BE2C (cell line): ENCODE measurements around the gene TXNRD1.
A peak's percentile ranks its signal among the peaks of the same experiment; 100 is the strongest.
"Not testable (repeated sequence)": the region's sequence is repeated elsewhere in the genome, so short reads cannot be mapped to it uniquely, and the experiment has no call there.

Source experiments
- DNase-seq: peaks from one replicate; pipeline ENCODE4 v3.0.0-alpha.2; 2020
- H3K27me3 ChIP-seq: fragments of 250-450 bp; sonication (Bioruptor Pico); 2 replicates; pipeline ENCODE4 v1.5.1; 2020; ENCODE audit warnings: mild to moderate bottlenecking
- H3K36me3 ChIP-seq: fragments of 250-450 bp; sonication (Bioruptor Pico); 2 replicates; pipeline ENCODE4 v1.5.1; 2020; ENCODE audit warnings: mild to moderate bottlenecking
- H3K4me1 ChIP-seq: fragments of 250-450 bp; sonication (Bioruptor Pico); 2 replicates; pipeline ENCODE4 v1.5.1; 2020
- H3K4me3 ChIP-seq: 2 replicates; pipeline ENCODE4 v1.5.1; 2011; ENCODE audit warnings: low read depth, low read length
- H3K9me3 ChIP-seq: fragments of 250-450 bp; sonication (Bioruptor Pico); 2 replicates; pipeline ENCODE4 v1.5.1; 2020
- TF ChIP-seq, protein P1 (sequence below): IDR thresholded peaks from 2 replicates; pipeline ENCODE4 v1.5.1; 2012; ENCODE audit warnings: mild to moderate bottlenecking, low read depth, low read length

The TXNRD1 gene

DNA sequence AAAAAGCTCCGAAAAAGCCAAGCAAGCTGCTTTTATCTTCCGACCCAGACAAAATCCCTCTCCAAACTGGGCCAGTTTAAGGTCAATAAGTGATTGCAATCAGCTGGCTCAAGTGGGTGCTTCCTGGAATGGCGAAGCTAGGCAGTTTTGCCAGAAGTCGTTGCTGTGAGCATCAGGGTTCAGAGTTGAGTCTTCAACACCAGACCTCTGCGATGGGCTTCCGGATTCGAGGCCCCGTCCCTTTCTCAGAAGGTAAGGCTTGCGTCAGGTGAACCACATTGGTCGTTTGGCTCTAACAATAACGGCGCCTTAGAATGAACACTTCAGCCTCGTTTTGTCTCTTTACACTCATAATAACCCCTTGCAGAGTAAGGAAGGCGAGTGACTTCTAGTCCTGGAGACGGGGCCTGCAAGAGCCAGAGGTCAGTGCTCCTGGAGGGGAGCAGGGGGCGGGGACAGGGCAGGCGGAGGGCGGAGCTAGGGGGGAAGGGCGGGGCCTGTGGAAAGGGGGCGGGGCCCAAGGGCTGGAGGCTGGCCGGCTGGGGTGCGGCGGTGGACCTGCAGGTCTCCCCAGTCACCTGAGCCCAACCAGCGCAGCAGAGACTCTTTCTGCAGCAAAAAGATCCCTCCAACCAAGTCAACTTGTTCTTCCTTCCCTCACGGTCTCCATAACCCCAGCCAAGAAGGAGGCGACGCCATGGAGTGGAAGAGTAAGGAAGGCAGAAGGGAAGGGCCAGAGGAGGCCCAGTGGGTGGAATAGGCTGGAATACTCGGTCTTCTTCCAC lies 43.6 kb upstream of the TXNRD1 start:
- Histone ChIP-seq H3K4me3 (no peak overlapping the region), H3K36me3 (no peaks in the 10 kb centered on the region), H3K4me1 (0 out of 2 replicates have a peak, but pooled peaks cover 3% of the 10 kb centered on the region), H3K9me3 (no peaks in the 10 kb centered on the region), H3K27me3 (no peaks in the 10 kb centered on the region)
- TF ChIP-seq, protein P1, sequence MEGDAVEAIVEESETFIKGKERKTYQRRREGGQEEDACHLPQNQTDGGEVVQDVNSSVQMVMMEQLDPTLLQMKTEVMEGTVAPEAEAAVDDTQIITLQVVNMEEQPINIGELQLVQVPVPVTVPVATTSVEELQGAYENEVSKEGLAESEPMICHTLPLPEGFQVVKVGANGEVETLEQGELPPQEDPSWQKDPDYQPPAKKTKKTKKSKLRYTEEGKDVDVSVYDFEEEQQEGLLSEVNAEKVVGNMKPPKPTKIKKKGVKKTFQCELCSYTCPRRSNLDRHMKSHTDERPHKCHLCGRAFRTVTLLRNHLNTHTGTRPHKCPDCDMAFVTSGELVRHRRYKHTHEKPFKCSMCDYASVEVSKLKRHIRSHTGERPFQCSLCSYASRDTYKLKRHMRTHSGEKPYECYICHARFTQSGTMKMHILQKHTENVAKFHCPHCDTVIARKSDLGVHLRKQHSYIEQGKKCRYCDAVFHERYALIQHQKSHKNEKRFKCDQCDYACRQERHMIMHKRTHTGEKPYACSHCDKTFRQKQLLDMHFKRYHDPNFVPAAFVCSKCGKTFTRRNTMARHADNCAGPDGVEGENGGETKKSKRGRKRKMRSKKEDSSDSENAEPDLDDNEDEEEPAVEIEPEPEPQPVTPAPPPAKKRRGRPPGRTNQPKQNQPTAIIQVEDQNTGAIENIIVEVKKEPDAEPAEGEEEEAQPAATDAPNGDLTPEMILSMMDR, result no peak
- DNase-seq, result peak; percentile 14

DNA sequence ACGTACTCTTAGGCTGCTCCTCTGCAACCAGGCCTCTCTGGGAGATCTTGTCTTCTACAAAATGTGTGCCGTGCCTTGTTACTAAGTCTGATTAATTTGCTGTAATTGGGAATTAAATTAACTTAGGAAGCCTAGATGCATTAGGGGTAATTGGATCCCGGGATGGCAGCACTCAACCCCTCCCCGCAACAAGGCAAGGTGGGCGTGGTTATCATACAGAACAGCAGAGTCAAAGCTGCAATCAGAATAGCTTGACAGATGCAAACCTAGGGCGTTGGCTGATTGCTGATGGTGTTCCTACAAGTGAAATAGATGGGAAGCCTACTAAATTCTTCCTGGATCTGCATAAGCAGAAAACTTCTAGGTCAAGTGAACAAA lies 43.0 kb upstream of the TXNRD1 start:
- H3K4me3 ChIP-seq, result no peak overlapping the region
- DNase-seq, result peak; percentile 29
- H3K36me3 ChIP-seq, result no peaks in the 10 kb centered on the region
- H3K4me1 ChIP-seq, result peaks cover 5% of the 10 kb centered on the region; the same call in 1 of the 2 replicates
- TF ChIP-seq, protein P1, result no peak
- no peaks in the 10 kb centered on the region for H3K27me3 ChIP-seq
- H3K9me3 ChIP-seq, result no peaks in the 10 kb centered on the region

DNA sequence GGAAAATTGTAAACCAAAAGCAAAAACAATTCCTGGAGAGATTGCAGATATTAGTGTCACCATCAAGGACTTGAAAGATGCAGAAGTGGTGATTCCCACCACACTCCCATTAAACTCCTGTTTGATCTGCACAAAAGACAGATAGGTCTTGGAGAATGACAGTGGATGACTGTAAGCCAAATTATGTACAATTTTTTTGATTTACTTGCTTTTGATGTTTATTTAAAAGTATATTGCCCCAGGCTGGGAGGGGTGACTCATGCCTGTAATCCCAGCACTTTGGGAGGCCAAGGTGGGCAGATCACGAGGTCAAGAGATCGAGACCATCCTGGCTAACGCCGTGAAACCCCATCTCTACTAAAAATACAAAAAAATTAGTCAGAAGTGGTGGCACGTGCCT lies 41.8 kb upstream of the TXNRD1 start:
- not testable (repeated sequence) for H3K4me1 ChIP-seq, H3K4me3 ChIP-seq, H3K27me3 ChIP-seq, H3K9me3 ChIP-seq, H3K36me3 ChIP-seq, DNase-seq

DNA sequence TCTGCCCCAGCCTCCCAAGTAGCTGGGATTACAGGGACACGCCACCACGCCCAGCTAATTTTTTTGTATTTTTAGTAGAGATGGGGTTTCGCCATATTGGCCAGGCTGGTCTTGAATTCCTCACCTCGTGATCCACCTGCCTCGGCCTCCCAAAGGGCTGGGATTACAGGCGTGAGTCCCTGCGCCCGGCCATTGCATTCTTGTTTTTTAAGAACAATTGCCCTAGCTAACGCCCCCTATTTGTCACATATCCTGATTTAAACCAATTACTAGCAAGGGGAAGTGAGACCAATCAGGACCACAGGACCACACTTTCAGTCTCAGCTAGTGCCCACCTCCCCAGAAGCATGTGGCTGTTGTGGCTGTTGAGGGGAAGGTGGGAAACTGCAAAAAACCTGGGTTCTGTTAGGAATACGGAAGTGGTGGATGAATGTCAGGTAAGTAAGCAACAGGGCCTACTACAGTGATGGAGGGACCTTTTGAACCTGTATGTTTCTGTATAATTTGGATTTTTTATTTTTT lies 39.8 kb upstream of the TXNRD1 start:
- TF ChIP-seq, protein P1, result no peak
- H3K4me1 ChIP-seq, result peaks cover 8% of the 10 kb centered on the region; the same call in 1 of the 2 replicates

DNA sequence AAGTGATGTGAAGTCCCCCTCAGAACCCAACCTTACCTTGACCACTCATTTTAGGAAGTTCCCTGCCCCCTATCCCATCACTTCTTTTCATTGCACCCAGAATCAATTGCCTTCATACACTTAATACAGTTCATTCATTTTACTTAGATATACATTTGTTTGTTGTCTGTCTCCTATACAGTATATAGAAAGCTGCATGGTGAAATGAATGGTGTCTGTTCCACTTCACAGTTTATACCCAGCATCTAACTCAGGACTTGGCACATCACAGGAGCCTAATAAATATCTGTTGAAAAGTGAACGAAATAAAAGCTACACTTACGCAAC lies 38.3 kb upstream of the TXNRD1 start:
- Histone ChIP-seq H3K9me3 (no peaks in the 10 kb centered on the region), H3K36me3 (no peaks in the 10 kb centered on the region), H3K4me1 (peaks cover 8% of the 10 kb centered on the region; the same call in 1 of the 2 replicates), H3K27me3 (no peaks in the 10 kb centered on the region), H3K4me3 (no peak overlapping the region)
- no peak for DNase-seq
- TF ChIP-seq, protein P1, result no peak

More for the DNA sequence above, 39.8 kb upstream of the TXNRD1 start:
- Histone ChIP-seq H3K27me3 (no peaks in the 10 kb centered on the region), H3K36me3 (no peaks in the 10 kb centered on the region), H3K4me3 (no peak overlapping the region), H3K9me3 (no peaks in the 10 kb centered on the region)
- DNase-seq, result no peak

DNA sequence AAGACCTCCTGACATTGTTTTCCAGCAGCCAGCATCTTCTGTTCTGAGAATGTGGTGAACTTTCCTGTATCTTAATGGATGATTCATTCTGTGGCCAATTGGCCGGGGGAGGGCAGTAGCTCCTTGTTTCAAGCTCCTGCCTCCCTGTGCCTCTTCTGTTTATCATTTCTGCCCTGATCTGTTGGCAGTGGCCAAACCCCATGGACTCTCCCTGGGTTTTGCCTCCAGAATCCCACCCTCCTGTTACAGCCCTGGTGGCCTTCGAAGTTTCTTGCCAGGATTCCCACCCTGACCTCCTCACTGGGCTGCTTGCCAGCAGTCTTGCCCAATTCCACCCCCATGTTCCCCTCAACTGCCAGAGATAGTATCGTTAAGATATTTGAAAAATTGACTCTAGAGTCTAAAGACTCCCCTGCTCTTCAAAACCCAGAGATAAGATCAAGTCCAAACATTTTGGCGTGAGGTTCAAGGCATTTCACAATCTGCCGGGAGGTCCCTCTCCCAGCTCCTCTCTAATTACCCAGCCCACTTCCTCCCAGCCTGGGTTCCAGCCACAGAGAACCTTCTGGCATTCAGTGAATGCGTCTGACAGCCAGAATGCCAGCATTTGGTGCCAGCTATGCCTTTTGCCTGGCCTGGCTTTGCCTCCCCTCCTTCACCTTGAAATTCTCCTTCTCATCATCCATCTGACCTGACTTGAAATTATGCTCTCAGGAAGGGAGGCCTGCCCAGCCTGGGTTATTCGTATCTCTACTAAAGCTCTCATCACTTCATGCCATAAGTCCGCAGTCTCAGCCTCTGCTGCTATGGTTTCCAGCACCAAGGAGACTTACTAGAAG lies 37.7 kb upstream of the TXNRD1 start:
- H3K4me3 ChIP-seq, result no peak overlapping the region
- H3K9me3 ChIP-seq, result no peaks in the 10 kb centered on the region
- peak; percentile 54 for DNase-seq
- no peaks in the 10 kb centered on the region for H3K36me3 ChIP-seq
- H3K4me1 ChIP-seq, result peaks cover 6% of the 10 kb centered on the region; the same call in 1 of the 2 replicates
- no peaks in the 10 kb centered on the region for H3K27me3 ChIP-seq
- TF ChIP-seq, protein P1, result peak; percentile 53
